RWPE2 (cell line): Measurements from ENCODE around the gene NAA25.
"Not testable (repeated sequence)": the region's sequence is repeated elsewhere in the genome, so short reads cannot be mapped to it uniquely, and the experiment has no call there.

Experiments used
- ATAC-seq: fragments of 200-7000 bp; cut with Tn5 transposase; 3 replicates; pipeline ENCODE4 v1.9.1; 2021; ENCODE audit warnings: low read depth
- DNase-seq: peaks from one replicate; pipeline ENCODE4 v3.0.0-alpha.2; 2020; ENCODE audit warnings: low spot score
- H3K27ac ChIP-seq: fragments of 450-650 bp; 2 replicates; pipeline ENCODE4 v1.5.1; 2017; ENCODE audit warnings: mild to moderate bottlenecking; ENCODE audit not compliant: poor library complexity, severe bottlenecking
- H3K27me3 ChIP-seq: fragments of 250-450 bp; sonication (Bioruptor Pico); 2 replicates; pipeline ENCODE4 v1.5.1; 2021; ENCODE audit warnings: mild to moderate bottlenecking, moderate library complexity; ENCODE audit not compliant: insufficient read depth, poor library complexity, severe bottlenecking
- H3K36me3 ChIP-seq: fragments of 250-450 bp; sonication (Bioruptor Pico); 2 replicates; pipeline ENCODE4 v1.5.1; 2020; ENCODE audit warnings: low read depth, mild to moderate bottlenecking, moderate library complexity
- H3K4me1 ChIP-seq: fragments of 250-450 bp; sonication (Bioruptor Pico); 2 replicates; pipeline ENCODE4 v1.5.1; 2021; ENCODE audit warnings: mild to moderate bottlenecking, moderate library complexity; ENCODE audit not compliant: insufficient read depth, poor library complexity, severe bottlenecking
- H3K4me3 ChIP-seq: fragments of 250-450 bp; sonication (Bioruptor Pico); 2 replicates; pipeline ENCODE4 v1.5.1; 2021; ENCODE audit warnings: mild to moderate bottlenecking, moderate library complexity; ENCODE audit not compliant: severe bottlenecking
- H3K9me3 ChIP-seq: fragments of 250-450 bp; sonication (Bioruptor Pico); 2 replicates; pipeline ENCODE4 v1.5.1; 2021; ENCODE audit warnings: mild to moderate bottlenecking, moderate library complexity; ENCODE audit not compliant: severe bottlenecking
- TF ChIP-seq, protein P1 (sequence below): fragments of 450-650 bp; IDR thresholded peaks from one replicate; pipeline ENCODE4 v1.5.1; 2017; ENCODE audit warnings: mild to moderate bottlenecking, moderate library complexity; ENCODE audit not compliant: poor library complexity, severe bottlenecking

The NAA25 gene

DNA sequence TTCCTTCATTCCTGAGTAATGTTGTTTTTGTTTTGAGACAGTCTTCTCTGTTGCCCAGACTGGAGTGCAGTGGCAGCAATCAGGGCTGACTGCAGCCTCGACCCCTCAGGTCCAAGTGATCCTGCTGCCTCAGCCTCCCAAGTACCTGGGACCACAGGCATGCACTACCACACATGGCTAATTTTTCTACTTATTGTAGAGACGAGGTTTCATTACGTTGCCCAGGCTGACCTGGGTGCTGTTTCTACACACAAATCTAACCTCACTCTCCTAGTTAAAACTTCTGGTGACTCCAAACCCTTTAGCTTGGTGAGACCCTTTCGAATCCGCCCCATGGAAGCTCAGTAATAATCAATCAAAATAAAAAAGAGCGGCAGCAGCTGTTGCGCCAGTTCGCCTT, 96.9 kb downstream of the NAA25 start:
- no peak for ATAC-seq
- peaks cover 16% of the 10 kb centered on the region for H3K36me3 ChIP-seq
- H3K4me1 ChIP-seq = peaks cover 4% of the 10 kb centered on the region
- no peaks in the 10 kb centered on the region for H3K27me3 ChIP-seq
- no peak for DNase-seq
- H3K27ac ChIP-seq = peak overlapping the region; percentile 88
- no peaks in the 10 kb centered on the region for H3K9me3 ChIP-seq
- TF ChIP-seq, protein P1, sequence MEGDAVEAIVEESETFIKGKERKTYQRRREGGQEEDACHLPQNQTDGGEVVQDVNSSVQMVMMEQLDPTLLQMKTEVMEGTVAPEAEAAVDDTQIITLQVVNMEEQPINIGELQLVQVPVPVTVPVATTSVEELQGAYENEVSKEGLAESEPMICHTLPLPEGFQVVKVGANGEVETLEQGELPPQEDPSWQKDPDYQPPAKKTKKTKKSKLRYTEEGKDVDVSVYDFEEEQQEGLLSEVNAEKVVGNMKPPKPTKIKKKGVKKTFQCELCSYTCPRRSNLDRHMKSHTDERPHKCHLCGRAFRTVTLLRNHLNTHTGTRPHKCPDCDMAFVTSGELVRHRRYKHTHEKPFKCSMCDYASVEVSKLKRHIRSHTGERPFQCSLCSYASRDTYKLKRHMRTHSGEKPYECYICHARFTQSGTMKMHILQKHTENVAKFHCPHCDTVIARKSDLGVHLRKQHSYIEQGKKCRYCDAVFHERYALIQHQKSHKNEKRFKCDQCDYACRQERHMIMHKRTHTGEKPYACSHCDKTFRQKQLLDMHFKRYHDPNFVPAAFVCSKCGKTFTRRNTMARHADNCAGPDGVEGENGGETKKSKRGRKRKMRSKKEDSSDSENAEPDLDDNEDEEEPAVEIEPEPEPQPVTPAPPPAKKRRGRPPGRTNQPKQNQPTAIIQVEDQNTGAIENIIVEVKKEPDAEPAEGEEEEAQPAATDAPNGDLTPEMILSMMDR = no peak
- H3K4me3 ChIP-seq = peak overlapping the region; percentile 89

DNA sequence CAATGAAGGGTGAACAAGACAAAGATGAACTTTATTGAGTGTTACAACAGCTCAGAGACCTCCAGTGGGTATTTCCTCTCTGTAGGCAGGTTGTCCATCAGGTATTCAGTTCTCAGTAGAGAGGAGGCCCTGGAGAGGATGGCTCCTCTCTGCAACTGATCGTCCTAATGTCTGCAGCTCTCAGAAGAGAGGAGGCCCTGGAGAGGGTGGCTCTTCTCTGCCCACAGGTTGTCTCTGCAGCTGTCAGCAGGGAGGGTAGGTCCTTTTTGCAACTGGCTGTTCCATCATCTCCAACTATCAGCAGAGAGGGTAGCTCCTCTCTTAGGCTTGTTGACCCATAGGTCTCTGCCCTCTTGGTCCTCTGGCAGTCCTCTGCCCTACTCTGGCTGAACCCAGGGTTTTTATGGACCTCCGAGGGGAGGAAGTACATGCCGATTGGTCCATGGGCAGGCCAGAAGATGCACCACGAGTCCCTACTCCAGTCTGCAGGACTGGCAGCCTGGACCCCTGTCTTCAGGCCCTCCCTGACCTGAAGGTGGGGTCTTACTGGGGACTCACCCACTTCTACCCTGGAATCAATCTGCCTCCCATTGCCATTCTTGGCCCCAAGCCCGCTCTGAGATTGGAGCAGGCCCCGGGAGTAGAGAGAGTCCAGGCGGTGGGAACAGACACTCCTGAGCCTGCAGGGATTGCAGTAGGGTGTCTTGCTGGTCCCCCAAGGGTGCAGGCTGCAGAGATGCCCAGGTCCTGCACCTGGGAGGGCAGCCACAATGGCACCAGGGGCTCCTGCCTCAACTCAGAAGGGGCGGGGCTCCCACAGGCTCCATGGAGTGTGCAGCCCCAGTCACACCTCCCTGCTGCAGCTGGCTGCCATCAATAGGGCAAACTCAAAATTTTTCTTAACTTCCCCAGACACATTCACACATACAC, 97.9 kb downstream of the NAA25 start:
- no peak for ATAC-seq
- Histone ChIP-seq H3K4me1 (peaks cover 11% of the 10 kb centered on the region), H3K27me3 (no peaks in the 10 kb centered on the region), H3K27ac (no peak overlapping the region), H3K9me3 (no peaks in the 10 kb centered on the region), H3K4me3 (no peak overlapping the region), H3K36me3 (peaks cover 7% of the 10 kb centered on the region)
- DNase-seq = no peak
- TF ChIP-seq, protein P1 = no peak

DNA sequence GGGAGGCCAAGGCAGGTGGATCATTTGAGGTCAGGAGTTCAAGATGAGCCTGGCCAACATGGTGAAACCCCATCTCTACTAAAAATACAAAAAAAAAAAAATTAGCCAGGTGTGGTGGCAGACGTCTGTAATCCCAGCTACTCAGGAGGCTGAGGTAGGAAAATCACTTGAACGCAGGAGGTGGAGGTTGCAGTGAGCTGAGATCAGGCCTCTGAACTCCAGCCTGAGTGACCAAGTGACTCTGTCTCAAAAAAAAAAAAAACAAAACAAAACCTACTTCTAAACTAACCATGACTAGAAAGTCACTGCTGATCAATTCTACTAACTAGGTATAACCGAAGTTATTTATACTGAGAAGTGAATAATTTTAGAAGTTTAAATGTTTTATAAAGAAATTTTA, 99.0 kb downstream of the NAA25 start:
- not testable (repeated sequence) for H3K4me3 ChIP-seq, H3K27ac ChIP-seq, H3K27me3 ChIP-seq, ATAC-seq, H3K4me1 ChIP-seq, H3K36me3 ChIP-seq, H3K9me3 ChIP-seq, DNase-seq

DNA sequence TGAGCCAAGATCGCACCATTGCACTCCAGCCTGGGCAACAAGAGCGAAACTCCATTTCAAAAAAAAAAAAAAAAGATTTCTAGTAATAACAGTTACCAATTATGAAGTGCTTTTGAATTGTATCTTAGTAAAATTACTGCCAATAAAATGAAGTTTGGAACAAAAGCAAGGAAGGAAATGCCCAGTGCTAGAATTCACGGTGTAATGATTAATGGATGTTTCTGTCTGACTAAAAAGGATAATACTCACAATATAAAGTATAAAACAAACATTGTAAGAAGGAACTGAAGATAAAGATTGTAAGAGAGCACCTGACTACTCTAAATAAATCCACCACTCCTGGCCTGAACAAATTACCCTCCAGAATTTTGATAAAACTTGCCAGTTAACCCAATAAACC, 99.7 kb downstream of the NAA25 start:
- TF ChIP-seq, protein P1 = no peak
- no peaks in the 10 kb centered on the region for H3K27me3 ChIP-seq
- 0 out of 2 replicates have a peak, but pooled peaks cover 3% of the 10 kb centered on the region for H3K36me3 ChIP-seq
- DNase-seq (no peak), ATAC-seq (no peak)
- no peak overlapping the region for H3K27ac ChIP-seq
- no peaks in the 10 kb centered on the region for H3K9me3 ChIP-seq
- H3K4me3 ChIP-seq = no peak overlapping the region
- peaks cover 6% of the 10 kb centered on the region for H3K4me1 ChIP-seq

DNA sequence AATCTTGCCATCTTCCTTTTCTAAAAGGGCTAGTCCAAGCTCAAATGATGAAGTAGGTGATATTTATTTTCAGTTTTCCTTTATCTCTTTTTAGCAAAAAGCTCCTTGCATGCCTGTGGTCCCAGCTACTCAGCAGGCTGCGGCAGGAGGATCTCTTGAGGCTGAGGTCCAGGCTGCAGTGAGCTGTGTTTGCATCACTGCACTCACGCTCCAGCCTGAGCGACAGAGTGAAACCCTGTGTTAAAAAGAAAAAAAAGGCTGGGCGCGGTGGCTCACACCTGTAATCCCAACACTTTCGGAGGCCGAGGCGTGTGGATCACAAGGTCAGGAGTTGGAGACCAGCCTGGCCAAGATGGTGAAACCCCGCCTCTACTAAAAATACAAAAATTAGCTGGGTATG, 100.6 kb downstream of the NAA25 start:
- peaks cover 6% of the 10 kb centered on the region for H3K4me1 ChIP-seq
- ATAC-seq (no peak), DNase-seq (no peak)
- H3K9me3 ChIP-seq = no peaks in the 10 kb centered on the region
- H3K36me3 ChIP-seq = 0 out of 2 replicates have a peak, but pooled peaks cover 3% of the 10 kb centered on the region
- TF ChIP-seq, protein P1 = no peak
- H3K27ac ChIP-seq = no peak overlapping the region
- H3K4me3 ChIP-seq = no peak overlapping the region
- H3K27me3 ChIP-seq = no peaks in the 10 kb centered on the region
